Osteoblast (primary cell): ENCODE results near the gene ATXN7. TPM values are rescaled to one million over a fixed set of nuclear protein-coding genes. Genes with fewer than 3 reads are reported as not detected.

ENCODE experiments used
- DNase-seq: peaks from one replicate; pipeline ENCODE4 v3.0.0; 2011; ENCODE audit warnings: low spot score, mixed read lengths; ENCODE audit not compliant: insufficient read length; ENCODE audit errors: missing footprints
- H2AFZ ChIP-seq: 2 replicates; pipeline ENCODE4 v1.6.0; 2011; ENCODE audit warnings: mild to moderate bottlenecking, low read length
- H3K27ac ChIP-seq: 2 replicates; pipeline ENCODE4 v1.5.1; 2011; ENCODE audit warnings: mild to moderate bottlenecking, low read depth, low read length, moderate library complexity
- H3K27me3 ChIP-seq: 2 replicates; pipeline ENCODE4 v1.6.0; 2012; ENCODE audit warnings: mild to moderate bottlenecking, control low read depth, inconsistent platforms, low read length, moderate library complexity; ENCODE audit not compliant: insufficient read depth
- H3K36me3 ChIP-seq: 2 replicates; pipeline ENCODE4 v1.5.1; 2011; ENCODE audit warnings: mild to moderate bottlenecking, low read length, control low read depth, moderate library complexity; ENCODE audit not compliant: insufficient read depth
- H3K4me1 ChIP-seq: 2 replicates; pipeline ENCODE4 v1.5.1; 2011; ENCODE audit warnings: mild to moderate bottlenecking, low read length, control low read depth, moderate library complexity; ENCODE audit not compliant: insufficient read depth
- H3K4me2 ChIP-seq: 2 replicates; pipeline ENCODE4 v1.6.0; 2011; ENCODE audit warnings: mild to moderate bottlenecking, low read length; ENCODE audit not compliant: insufficient read depth
- H3K4me3 ChIP-seq: fragments of 200-600 bp; sonication (generic); 3 replicates; pipeline ENCODE4 v1.5.1; 2012; ENCODE audit warnings: mild to moderate bottlenecking, low read length, inconsistent platforms; ENCODE audit not compliant: insufficient read depth
- H3K79me2 ChIP-seq: 2 replicates; pipeline ENCODE4 v1.6.0; 2012; ENCODE audit warnings: mild to moderate bottlenecking, low read length, control low read depth, inconsistent platforms; ENCODE audit not compliant: insufficient read depth
- H3K9me3 ChIP-seq: 2 replicates; pipeline ENCODE4 v1.5.1; 2011; ENCODE audit warnings: low read depth, low read length, control low read depth
- H4K20me1 ChIP-seq: 2 replicates; pipeline ENCODE4 v1.6.0; 2012; ENCODE audit warnings: mild to moderate bottlenecking, low read length, control low read depth; ENCODE audit not compliant: insufficient read depth
- CTCF ChIP-seq: IDR thresholded peaks from 2 replicates; pipeline ENCODE4 v1.5.1; 2011; ENCODE audit warnings: mild to moderate bottlenecking, low read depth, low read length, moderate library complexity; ENCODE audit errors: extremely low read depth
- total RNA-seq: library from RNA; depleted of rRNA; stranded (reverse); fragments of >200 nt; gene quantifications from 2 replicates; pipeline ENCODE4 v1.2.3, GENCODE V29; 2012

ATXN7 gene
- total RNA-seq, 1 donor = 17.0 TPM

GRCh38 chr3:63895422-63896189, 31.9 kb downstream of the ATXN7 start:
- no peak overlapping the region for H2AFZ ChIP-seq
- no peaks in the 10 kb centered on the region for H3K27me3 ChIP-seq
- no peaks in the 10 kb centered on the region for H3K9me3 ChIP-seq
- no peak for DNase-seq
- peaks cover 14% of the 10 kb centered on the region for H4K20me1 ChIP-seq
- no peak overlapping the region for H3K4me2 ChIP-seq
- H3K4me3 ChIP-seq = no peak overlapping the region
- no peak for TF ChIP-seq CTCF
- H3K36me3 ChIP-seq = peaks cover 9% of the 10 kb centered on the region
- peak overlapping the region; percentile 16 for H3K27ac ChIP-seq
- peaks cover 20% of the 10 kb centered on the region for H3K4me1 ChIP-seq
- H3K79me2 ChIP-seq = peaks cover 58% of the 10 kb centered on the region

DNA sequence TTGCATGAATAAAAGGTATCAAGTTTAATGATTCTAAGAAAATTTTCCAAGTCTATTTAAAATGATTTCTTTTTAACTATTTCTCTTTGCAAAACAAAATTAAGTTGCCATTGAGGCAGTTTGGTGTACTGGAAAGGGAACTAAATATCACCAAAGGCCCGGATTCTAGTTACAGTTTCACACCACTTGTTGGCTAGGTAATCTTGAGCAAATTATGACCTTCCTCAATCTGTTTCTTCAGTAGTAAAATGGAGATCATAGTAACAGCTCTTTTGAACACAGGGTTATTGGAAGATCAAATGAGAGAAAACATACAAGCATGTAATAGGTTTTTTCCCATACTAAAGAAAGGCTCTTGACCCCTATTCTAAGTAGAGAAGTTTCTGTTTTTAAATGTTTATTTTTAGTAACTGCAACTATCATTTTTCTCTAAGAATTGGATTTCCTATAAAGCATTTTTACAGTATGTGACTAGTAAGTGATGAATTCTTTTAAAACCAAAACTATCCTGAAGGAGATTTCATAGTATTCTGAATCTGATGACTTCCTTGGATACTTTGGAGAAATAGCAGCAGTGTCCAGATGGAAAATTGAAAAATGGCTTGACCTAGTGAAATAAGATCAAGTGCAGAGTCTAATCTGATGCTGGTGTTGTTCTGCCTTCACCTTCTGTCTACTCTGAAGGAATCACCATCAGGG, 32.8 kb downstream of the ATXN7 start:
- H3K79me2 ChIP-seq = peaks cover 59% of the 10 kb centered on the region
- TF ChIP-seq CTCF = no peak
- no peak overlapping the region for H3K4me3 ChIP-seq
- H3K4me1 ChIP-seq = peaks cover 20% of the 10 kb centered on the region
- H2AFZ ChIP-seq = no peak overlapping the region
- H3K9me3 ChIP-seq = no peaks in the 10 kb centered on the region
- peak overlapping the region; percentile 4 for H3K27ac ChIP-seq
- H3K36me3 ChIP-seq = peaks cover 15% of the 10 kb centered on the region
- H3K27me3 ChIP-seq = no peaks in the 10 kb centered on the region
- peaks cover 14% of the 10 kb centered on the region for H4K20me1 ChIP-seq
- peak overlapping the region; percentile 11 for H3K4me2 ChIP-seq
- no peak for DNase-seq

DNA sequence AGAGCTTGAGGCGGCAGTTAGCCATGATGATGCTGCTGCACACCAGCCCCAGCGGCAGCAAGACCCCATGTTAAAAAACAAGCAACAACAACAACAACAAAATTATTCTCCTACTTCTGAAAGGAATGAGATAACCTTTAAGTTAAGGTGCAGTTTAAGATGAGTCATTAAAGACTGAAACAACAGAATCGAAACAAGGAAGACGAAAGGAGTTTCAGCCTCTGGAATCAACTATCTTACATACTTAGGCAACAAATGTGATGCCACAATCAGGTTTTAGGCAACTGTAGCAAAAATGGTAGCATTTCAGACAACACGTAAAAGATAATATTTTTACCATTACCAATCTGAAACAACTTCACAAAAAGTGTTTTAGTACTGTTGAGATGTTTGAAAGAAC, 36.3 kb downstream of the ATXN7 start:
- Histone ChIP-seq H2AFZ (no peak overlapping the region), H3K4me2 (no peak overlapping the region), H4K20me1 (peaks cover 10% of the 10 kb centered on the region), H3K9me3 (no peaks in the 10 kb centered on the region), H3K4me3 (no peak overlapping the region), H3K4me1 (peaks cover 28% of the 10 kb centered on the region), H3K79me2 (peaks cover 44% of the 10 kb centered on the region), H3K27ac (no peak overlapping the region), H3K36me3 (peaks cover 15% of the 10 kb centered on the region), H3K27me3 (no peaks in the 10 kb centered on the region)
- DNase-seq = no peak
- TF ChIP-seq CTCF = no peak

DNA sequence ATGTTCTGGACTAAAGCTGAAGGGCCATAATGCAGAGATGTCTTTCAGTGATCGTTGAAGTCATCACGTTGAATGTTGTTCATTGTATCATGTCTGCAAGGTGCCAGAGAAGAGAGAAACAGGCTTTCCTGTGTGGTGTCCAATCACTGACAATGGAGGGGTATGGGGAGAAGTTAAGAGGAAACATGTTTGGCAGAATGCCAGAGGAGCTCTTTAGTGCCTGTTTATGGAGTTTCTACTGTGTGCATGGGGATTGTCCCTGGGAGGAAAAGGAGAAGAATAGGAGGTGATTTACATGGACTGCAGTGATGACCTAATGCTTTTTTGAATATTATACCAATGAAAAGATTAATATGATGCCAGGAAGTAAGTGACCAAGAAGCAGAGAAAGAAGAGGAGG, 36.8 kb downstream of the ATXN7 start:
- peak; percentile 37 for DNase-seq
- H2AFZ ChIP-seq = no peak overlapping the region
- no peaks in the 10 kb centered on the region for H3K9me3 ChIP-seq
- H3K4me3 ChIP-seq = no peak overlapping the region
- H3K27me3 ChIP-seq = no peaks in the 10 kb centered on the region
- no peak overlapping the region for H3K27ac ChIP-seq
- H4K20me1 ChIP-seq = peaks cover 8% of the 10 kb centered on the region
- peaks cover 41% of the 10 kb centered on the region for H3K79me2 ChIP-seq
- H3K4me2 ChIP-seq = no peak overlapping the region
- H3K4me1 ChIP-seq = peaks cover 26% of the 10 kb centered on the region
- no peak for TF ChIP-seq CTCF
- H3K36me3 ChIP-seq = peaks cover 16% of the 10 kb centered on the region
